Neural cell (in vitro differentiated cells): ENCODE data around the gene ARHGAP5. TPM values are rescaled to one million over a fixed set of nuclear protein-coding genes. Genes with fewer than 3 reads are reported as not detected.

Source experiments
- polyA plus RNA-seq: library from polyadenylated mRNA; depleted of rRNA; stranded (reverse); fragments of >200 nt; gene quantifications from 2 replicates; pipeline ENCODE4 v1.2.3, GENCODE V29; 2014
- small RNA-seq, 3 experiments: library from RNA; depleted of rRNA; stranded (forward); fragments of <200 nt; gene quantifications; one replicate each; pipeline ENCODE3, GENCODE V24; 2012

Gene ARHGAP5
- polyA plus RNA-seq, 1 donor from 2014 or later = 32.2 TPM

Small RNA genes within 50 kb of the gene (small RNA-seq; reads per million reads assigned to genes)
- gene RNU6-7 (0.03 to 4.7 (median 0.26) reads per million in 3 experiments), gene RNU6-8 (2.6 to 3.9 (median 3.4) reads per million in 3 experiments)

Other genes with a start within 250 kb of the ARHGAP5 start
- gene RNU6-7, start 124.7 kb downstream of the ARHGAP5 start, polyA plus RNA-seq = not detected in 2 replicates
- gene RNU6-8, start 126.0 kb downstream of the ARHGAP5 start, polyA plus RNA-seq = not detected in 2 replicates